GM18505 (cell line): ENCODE measurements around the gene KCNK15.
"Not testable (repeated sequence)": the region's sequence is repeated elsewhere in the genome, so short reads cannot be mapped to it uniquely, and the experiment has no call there.

Experiments used
- ATAC-seq: cut with Tn5 transposase; IDR thresholded peaks from one replicate; pipeline ENCODE4 v1.9.1; 2021; ENCODE audit not compliant: unreplicated experiment
- POLR2A ChIP-seq: IDR thresholded peaks from 4 replicates; pipeline ENCODE4 v1.6.1; 2011; ENCODE audit warnings: borderline replicate concordance; ENCODE audit not compliant: insufficient read depth, insufficient read length; ENCODE audit errors: extremely low read depth

The KCNK15 gene

DNA sequence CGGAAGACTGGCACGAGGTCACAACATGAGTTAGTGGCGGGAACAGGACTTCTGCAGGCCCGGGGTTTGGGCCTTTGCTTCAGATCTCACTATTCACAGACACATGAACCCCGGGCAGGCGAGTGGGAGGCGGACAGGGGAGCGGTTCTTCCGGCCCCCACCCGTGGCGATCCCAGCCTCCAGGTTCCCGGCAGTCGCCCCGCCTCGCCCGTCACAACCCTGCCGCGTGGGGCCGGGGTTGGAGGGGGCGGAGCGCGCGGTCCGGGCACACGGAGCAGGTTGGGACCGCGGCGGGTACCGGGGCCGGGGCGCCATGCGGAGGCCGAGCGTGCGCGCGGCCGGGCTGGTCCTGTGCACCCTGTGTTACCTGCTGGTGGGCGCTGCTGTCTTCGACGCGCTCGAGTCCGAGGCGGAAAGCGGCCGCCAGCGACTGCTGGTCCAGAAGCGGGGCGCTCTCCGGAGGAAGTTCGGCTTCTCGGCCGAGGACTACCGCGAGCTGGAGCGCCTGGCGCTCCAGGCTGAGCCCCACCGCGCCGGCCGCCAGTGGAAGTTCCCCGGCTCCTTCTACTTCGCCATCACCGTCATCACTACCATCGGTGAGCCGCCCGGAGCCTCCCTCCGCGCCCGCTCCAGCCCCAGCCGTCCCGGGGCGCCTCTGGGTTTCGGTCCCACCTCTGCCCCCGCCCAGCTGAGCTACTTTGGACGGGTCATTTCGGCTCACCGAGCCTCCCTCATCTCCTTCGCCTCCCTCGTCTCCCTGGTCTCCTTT is at the start of gene KCNK15:
Gene KCNK15, plus strand, starts transcription at position 268 of the 769 bp plus-strand sequence. Its CDS starts 46 bp downstream, at position 314.
- TF ChIP-seq POLR2A, result no peak
- no peak for ATAC-seq

DNA sequence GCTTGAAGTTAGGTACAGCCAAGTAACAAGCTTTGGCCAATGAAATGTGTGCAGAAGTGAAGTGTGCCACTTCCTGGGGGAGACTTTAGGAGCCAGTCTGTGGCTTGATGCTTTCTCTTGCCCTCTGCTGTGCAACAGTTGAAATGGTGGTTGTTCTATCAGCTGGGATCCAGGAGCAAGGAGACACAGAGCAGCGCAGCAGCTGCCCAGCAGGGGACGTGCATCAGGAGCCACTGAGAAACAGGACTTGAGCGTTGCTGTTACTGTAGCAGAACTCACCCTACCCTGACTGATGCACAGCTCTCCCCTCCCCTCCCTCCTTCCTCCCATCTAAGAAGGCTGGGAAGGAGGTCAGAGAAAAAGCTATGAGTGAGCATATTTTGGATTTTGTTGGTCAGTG is 49.4 kb upstream of the KCNK15 start:
- no peak for ATAC-seq
- TF ChIP-seq POLR2A, result no peak

DNA sequence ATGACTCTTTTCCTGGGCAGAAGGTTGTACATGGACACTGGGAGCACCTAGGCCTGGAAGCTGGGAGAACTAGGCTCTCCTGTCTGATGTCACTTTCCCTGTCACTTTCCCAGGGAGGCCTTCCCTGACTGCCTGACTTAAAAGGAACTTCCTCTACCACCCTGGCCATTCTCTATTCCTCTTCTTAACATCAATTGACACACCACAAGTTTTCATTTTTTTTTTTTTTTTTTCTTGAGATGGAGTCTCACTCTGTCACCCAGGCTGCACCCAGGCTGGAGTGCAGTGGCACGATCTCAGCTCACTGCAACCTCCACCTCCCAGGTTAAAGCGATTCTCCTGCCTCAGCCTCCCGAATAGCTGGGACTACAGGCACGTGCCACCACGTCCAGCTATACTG is 48.6 kb upstream of the KCNK15 start:
- not testable (repeated sequence) for ATAC-seq

DNA sequence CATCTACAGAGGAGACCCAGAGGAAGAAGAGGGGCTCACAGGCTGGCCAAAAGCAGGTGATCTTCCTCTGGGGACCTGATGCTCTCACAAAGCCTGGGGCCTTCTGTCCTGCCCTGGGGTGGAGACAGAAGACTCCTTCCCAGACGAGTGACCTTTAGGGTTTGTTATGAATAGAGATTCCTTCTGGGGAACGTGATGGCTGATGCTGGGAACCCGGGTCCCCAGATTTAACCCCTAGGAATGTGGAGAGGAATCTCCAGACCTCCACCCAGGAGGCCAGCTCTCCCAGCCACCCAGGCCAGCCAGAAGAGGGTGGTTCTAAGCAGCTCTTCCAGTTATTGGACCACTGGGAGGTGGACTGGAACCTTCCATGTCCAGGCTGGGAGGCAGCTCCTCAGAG is 47.3 kb upstream of the KCNK15 start:
- ATAC-seq, result no peak
- TF ChIP-seq POLR2A, result no peak

DNA sequence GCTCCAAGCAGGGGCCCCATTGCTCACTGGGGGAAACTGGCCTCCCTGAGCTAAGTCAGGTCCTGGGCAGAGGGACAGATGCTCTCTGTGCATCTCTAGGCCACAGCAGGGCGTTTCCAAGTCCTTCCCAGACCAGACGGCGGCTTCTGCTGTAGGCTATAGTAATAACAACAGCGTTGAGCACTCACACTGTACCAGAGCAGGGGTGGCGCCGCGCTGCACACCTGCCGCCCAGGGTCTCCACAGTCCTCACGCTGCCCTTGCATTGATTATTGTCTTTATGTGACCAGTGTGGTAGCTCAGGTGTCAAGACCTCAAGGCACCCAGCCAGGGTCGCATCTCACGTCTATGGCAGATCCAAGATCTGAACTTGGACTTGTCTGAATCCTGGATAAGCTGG is 45.4 kb upstream of the KCNK15 start:
- no peak for ATAC-seq

DNA sequence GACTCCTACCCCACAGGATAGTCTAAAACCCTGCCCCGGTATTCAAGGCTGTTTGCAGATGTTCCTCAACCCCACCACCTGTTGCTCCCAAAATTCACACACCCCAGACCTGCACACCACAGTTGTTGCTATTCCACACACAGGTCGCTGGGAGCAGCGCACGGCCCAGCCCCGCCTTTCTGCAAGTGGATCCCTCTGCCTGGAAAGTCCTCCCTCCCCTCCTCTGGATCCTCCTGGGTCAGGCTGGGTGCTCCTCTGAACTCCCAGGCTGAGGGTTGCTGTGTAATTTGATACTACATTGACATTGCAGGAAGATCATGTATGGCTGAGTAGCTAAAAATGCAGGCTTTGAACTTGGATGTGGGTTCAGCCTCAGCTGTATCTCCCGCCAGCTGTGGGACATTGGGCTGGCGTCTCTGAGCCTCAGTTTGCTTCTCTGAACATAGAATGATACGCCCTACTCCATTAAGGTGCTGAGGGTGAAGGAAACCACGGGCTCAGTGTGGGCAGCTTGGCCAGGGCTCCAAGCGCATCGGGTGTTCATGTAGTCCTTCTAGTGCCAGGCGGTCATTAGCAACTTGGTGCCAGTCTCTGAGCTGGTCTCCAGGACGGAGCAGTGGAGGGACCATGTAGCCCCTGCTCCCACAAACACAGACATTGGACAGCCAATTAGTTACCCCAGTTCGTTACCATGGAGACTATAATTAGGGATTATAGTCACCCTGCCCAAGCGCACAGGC is 44.4 kb upstream of the KCNK15 start:
- no peak for TF ChIP-seq POLR2A
- ATAC-seq, result no peak

More for the DNA sequence above, 45.4 kb upstream of the KCNK15 start:
- TF ChIP-seq POLR2A, result no peak

DNA sequence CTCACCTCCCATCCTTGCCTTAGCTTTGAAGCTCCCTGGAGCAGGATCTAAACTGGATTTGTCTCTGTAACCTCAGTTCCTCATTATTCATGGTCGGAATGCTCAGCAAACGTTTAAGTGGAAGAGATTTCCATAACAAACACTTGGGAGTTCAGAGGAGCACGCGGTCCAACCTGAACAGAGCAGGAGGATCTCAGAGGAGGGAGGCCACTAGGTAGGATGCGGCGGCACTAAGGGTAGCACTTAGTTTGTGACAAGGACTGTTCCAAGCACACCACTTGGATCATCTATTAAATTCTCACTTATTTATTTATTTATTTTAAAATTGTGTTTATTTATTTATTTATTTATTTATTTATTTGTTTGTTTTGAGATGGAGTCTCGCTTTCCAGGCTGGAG is 43.8 kb upstream of the KCNK15 start:
- ATAC-seq, result no peak

DNA sequence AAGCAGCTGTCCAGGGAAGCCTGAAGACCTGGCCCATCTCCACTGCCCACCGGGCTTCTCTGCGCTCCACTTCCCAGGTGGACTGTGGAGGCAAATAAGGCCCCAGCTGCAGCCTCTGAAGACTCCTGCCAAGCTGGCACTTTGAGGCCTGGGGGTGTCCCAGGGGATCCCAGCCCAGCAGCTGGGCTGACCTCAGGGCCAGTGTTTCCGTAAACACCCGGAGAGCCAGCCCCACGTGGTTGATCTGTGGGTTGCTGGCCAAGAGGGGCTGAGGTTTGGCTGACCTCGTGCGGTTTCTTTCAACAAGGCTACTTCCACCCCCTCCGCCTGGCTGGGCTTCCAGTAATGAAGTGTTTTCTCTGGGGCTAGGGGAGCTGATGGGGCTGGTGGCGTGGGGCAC is 42.9 kb upstream of the KCNK15 start:
- no peak for ATAC-seq
- TF ChIP-seq POLR2A, result no peak

More for the DNA sequence above, 43.8 kb upstream of the KCNK15 start:
- TF ChIP-seq POLR2A, result no peak

DNA sequence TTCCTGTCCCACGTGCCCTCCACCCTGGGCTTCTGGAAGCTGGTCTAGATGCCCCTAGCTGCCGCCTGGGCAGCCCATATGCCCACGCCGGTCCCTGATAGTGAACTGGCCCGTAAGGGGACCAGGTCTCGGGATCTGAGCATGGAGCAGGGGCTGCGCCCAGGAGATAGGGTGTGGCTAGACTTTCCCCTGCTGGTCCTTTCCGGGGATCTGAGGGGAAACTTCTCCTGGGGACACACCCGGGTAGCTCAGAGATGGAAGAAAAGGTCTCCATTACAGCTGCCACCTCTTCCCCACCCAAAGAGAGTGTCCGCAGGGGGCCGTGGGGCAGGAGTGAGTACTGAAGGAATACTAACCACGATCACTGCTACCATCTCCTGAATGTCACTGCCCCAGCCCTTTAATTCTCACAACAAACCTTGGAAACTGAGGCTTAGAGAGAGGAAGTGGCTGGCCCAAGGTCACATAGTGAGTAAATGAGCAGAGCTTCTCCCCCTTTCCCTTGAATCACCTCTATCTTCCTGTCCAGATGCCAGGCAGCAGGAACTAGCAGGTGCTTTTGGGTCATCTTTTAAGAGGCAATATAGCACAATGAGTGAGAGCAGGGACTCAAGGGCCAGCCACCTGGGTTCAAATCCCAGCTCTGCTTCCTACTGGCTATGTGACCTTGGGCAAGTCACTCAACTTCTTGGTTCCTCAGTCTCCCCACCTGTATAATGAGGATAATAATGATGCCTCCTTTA is 42.3 kb upstream of the KCNK15 start:
- no peak for ATAC-seq
- TF ChIP-seq POLR2A, result no peak

DNA sequence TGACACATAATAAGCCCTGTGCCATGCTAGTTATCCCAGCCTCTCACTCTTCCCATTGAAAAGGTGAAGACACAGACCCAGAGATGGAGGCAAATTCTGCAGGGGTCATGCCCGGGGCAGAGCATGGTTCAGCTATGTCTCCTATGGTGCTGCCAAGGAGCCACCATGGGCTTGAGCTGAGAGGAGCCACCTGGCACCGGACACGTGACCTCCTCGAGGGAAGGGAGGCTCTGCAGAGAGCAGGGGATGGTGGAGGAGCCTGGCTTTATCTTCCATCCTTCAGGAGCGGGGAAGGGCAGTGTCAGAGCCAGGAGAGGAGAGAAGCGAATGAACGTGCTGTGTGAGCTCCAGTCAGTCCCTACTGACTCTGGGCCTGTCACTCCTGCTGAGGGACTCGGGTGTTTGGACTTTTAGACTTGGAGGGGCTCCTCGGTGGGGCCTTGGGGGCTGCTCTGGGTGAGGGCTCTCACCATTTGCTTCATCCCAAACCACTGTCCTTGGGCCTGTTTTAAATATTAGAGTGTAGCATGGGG is 41.6 kb upstream of the KCNK15 start:
- no peak for TF ChIP-seq POLR2A
- no peak for ATAC-seq

DNA sequence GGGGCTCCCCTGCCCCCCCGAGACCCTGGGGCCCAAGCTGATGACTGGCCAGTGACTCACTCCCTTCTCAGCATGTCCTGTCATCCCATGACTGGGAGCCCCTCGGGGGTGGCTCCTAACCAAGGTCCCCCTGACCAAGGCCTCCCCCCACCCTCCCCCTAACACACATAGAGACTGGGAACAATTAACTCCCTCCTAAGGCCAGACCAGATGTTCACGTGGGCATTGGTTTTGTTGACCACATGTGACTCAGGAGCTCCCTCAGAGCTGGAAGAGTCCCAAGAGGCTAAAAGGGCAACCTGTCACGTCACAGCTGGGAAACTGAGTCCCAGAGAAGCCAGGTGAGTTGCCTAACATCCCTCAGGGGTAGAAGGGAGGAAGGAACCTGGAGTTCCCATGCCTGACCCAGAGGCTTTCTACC is 41.1 kb upstream of the KCNK15 start:
- no peak for ATAC-seq
- no peak for TF ChIP-seq POLR2A

DNA sequence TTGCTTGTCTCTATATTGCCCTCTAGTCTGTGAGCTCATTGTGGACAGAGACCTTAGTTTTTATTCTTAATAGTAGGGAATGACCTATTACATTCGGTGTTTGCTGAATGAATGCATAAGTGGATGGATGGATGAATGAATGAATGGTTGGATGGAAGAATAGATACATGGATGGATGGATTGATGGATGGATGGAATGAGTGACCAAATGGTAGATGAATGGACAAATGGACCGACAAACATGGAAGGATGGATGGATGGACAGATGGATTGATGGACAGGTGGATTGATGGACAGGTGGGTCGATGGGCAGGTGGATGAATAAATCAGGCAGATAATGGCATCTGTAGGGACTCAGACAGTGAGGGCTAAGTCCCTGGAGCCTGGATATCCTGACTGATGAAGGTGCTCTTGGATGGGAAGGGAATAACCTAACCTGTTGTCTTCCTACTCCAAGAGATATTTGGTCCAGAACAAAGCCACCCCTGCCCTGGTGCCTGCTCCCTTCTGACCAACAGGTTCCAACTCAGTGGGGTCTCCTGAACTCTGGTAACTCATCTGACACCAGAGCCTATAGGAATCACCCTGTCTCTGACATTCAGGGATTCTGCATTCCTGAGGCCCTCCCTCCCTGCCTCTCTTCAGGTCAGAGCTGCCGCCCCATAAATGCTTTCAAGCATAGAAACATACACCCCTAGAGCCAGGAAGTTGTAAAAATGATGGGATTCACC is 40.1 kb upstream of the KCNK15 start:
- no peak for ATAC-seq
- no peak for TF ChIP-seq POLR2A

DNA sequence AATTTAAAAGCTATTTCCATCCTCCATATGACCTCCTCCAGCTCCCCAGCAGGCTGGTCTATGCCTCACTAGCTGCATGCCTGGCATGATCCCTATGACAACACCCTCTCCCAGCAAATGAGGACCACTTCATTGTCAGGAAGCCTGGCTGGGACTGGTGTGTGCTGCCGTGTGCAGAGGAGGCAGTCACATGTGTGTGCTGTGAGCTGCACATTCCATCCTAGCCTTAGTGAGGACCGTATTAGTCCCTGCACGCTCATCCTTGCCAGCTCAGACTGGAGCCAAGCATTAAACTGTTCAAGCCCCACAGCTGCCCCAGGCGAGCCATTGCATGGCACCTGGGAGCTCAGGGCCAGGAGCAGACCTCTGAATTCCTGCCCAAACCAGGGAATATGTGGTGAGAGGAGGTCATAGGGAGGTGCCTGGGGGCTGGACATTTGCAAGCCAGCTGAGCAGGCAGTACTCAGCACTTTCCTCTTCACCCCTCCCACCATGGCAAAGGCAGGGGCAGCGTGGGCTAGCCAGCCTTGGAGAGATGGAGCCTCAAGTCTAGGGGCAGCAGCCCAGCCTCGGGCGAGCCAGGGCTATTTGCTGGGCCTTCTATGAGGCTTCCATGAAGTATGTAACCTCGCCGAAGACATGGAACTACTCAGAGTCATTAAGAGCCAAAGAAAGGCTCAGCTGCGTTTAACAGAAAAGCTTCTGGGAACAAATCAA is 39.2 kb upstream of the KCNK15 start:
- no peak for ATAC-seq
- no peak for TF ChIP-seq POLR2A

DNA sequence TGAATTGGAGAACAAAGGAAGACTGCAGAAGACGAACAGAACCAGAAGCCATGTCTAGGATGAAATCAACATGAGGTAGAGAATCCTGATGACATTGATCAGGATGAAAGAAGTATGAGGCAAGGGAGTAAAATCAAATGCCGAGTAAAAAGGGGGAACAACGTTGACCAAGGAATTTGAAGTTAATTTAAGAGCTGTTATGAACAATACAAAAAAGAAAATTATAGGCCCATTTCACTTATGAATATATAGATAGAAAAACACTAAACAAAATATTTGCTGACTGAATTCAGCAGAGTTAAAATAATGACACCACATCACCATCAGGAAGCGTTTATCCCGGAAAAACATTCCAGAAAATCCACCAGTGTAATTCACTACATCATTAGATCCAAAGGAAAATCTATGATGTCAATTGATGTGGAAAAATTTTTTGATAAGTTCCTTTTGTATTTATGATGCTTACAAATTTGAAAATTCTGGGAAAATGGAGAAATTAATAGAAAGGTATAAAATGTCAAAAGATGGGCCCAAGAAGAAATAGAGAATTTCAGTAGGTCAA is 38.6 kb upstream of the KCNK15 start:
- ATAC-seq, result no peak
- TF ChIP-seq POLR2A, result no peak
